Measurements from ENCODE around the gene NAV3.
"Not testable (repeated sequence)": the region's sequence is repeated elsewhere in the genome, so short reads cannot be mapped to it uniquely, and the experiment has no call there.

The NAV3 gene

DNA sequence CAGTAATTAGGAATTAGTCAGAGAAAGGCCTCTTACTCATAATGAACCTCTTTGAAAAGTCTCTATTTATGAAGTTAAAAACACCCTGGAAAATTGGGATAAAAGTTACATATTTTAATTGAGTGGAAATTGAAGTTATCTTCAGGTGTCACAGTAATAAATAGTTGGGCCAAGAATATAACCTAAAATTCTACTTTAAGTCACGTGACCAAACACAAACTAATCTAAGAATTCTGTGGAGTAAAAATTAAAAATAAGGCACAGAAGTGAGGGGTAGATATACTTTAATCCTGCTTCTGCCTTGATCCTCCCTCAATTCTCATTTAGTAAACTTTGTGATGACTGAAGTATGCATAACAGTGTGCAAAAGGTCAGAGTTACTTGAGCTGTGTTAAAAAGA is 226.4 kb downstream of the NAV3 start:
- no peak for DNase-seq

DNA sequence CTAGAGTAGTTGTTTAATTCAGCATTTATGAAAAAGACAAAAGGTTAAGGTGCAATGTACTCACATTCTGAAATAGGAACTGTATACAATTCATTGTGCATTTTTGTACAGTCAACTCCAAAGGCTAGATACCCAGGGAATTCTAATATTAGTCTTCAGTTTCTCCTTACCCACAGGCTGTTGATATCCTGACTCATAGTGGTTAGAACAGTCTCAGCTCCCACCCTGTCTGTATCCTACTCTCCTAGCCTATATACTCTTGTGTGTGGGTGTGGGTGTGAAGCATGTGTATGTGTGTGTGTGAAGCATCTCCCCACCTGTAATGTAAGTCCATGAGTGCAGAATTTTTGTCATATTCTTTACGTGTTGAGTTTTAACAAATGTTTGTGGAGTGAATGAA is 229.5 kb downstream of the NAV3 start:
- DNase-seq: no peak

DNA sequence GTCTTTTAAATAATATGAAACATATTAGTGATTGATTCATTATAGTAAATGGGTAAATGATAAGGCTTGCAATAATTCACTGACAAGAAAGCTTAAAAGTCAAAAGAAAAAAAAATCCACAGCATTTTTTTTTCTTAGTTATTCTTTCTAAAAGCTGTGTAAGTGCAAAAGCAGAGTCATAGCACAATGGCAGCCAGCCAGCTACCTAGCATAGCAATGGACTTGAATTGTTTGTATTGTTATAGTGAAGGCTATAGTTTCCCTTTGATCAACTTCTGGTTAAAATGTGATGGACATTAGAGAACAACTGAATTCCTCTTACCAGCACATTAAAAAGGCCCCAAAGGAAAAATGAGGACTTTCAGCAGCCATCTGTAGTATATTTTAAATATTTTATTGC is 232.1 kb downstream of the NAV3 start:
- no peak for DNase-seq

- DNase-seq: no peak
Observed at GRCh38 chr12:78081590-78082314, 251.1 kb downstream of the NAV3 start.

- no peak for DNase-seq
Observed at GRCh38 chr12:78085542-78086182, 255.0 kb downstream of the NAV3 start.

DNA sequence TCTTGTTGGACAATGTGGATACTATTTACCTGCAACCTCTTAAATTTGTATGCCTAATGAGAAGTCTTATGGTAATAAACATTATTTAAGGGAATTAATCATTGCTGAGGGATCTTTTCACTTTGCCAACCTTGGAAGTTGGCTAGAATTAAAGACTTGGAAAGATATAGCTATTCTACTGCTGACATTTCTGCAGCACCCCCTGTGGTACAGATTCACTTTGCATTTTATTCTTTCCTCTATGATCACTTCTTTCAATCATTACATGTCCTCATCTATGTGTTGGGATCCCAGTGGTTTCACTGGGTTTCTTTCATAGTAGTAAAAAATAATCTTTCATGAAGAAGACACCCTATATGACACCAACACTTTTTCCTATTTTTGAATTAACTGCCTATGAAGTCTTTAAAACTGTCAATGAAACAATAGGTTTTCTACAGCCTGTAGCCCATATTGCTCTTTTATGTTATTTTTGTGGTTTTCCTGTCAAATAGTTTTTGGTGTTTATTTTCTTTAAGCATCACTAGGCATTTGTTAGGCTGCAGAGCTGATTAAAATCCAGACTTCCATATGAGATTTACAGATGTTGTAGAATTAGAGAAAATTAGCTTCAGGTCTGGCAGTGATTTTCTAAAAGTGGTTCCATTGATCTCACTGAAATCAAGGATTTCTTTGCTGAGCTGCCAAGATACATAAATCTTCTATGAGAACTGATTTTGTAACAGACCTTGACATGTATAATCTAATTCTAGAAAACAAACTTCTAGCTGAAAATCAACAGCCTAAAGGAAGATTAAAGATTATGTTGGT is 256.1 kb downstream of the NAV3 start:
- no peak for DNase-seq

GRCh38 chr12:78087363-78087675 is 256.6 kb downstream of the NAV3 start:
- DNase-seq: no peak

DNA sequence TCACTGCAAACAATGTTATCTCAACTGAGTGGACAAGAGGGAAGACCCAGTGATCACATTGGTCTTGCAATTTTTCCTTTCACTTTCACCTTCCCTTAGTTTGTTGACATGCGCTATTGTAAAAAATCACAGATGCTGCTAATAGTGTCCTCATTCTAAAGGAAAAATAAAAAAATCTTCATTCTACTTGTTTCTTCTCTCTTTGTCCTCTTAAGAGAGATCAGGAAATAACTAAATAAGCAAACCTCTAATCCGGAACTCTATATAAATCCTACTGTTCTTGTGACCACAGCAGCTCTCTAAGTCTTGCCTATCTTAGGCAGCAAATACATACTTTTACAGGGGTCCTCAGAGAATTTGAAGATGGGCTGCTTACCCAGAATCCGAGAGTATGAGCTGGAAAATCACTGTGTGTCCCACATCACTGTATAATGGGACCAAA is 257.7 kb downstream of the NAV3 start:
- no peak for DNase-seq

DNA sequence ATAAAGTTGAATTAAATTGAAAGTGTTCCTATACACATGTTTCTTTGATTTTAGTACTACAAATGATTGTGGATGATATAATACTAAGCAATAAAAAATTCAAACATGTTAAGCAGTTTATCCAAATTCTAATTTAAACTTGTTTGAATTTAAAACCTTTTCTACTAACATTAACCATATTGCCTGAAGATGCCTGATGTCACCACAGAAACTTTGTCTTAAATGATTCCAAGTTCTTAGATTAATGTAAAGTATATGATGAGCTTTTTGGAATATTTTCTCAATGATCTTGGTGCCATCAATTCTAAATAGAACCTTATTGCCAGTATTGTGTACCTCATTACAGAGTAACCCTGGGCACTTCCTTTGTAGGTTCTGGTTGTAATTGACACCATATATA is 259.6 kb downstream of the NAV3 start:
- DNase-seq: no peak

DNA sequence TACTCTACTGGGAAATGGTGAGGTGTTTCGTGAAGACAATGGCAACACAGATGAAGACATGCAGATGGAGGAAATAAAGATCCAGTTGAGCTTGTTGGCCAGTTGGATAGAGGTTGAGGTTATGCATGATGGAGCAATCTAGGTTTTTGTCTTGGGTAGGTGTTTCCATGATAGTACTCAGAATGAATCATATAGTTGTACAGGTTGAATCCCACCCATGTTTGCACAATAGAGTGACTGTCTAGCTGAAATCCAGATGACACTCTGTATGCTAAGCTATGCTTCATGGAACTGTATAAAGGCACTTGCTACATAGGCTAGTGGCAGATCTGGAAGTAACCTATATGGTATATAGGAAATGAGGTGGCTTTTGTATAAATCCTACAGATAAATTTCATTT is 264.9 kb downstream of the NAV3 start:
- no peak for DNase-seq

- no peak for DNase-seq
Observed at GRCh38 chr12:78096909-78097597, 266.4 kb downstream of the NAV3 start.

DNA sequence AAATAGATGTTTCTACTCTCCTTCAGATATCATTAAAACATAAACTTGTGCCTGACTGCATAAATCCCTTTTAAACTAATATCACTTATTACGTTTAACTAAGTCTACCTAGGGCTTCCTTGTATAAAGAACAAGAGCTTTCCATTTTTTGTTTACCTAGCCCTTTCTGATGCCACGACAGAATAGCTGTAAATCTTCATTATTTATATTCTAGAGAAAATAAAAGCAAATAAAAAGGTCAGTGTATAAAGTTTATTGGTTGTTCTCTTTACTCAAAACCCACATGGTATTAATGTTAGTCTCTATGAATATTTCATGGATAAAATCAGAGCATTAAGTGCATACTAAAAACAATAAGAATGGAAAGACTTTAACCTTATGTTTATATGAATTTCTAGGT is 269.1 kb downstream of the NAV3 start:
- DNase-seq: no peak

GRCh38 chr12:78101113-78101876 is 270.6 kb downstream of the NAV3 start:
- DNase-seq: no peak

DNA sequence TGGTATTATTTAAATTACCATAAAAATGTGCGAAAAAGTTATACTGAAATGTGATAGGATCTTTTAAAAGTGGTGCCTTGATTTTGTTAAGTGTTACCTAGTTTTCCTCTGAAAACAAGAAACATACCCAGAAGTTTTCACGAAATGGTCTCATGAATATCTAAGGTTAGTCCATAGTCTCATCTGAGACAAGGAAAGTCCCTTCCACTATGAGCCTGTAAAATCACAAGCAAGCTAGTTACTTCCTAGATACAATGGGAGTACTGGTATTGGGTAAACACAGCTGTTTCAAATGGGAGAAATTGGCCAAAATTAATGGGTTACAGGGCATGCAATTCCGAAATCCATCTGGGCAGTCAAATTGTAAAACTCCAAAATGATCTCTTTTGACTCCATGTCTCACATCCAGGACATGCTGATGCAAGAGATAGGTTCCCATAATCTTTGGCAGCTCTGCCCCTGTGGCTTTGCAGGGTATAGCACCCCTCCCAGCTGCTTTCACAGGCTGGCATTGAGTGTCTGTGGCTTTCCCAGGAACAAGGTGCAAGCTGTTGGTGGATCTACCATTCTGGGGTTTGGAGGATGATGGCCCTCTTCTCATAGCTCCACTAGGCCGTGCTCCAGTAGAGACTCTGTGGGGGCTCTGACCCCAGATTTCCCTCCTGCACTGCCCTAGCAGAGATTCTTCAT is 271.4 kb downstream of the NAV3 start:
- DNase-seq: no peak

GRCh38 chr12:78102801-78103200 is 272.1 kb downstream of the NAV3 start:
- DNase-seq: not testable (repeated sequence)

DNA sequence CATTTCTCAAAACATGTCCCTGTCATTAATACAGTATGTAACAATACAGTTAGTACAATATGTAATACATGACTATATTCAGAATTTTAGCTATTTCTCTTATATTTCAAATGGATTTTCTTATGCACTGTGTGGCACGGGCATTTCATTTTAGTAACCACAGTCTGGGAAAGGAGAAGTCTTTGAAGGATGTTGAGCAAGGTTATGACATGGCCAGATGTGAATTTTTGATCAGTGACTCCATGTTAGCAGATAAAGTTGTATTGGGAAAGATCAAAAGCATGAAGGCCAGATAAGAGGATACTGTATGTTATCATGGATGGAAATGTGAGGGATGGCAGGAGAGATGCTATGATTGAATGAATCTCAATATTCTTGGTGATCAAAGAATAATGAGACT is 285.2 kb downstream of the NAV3 start:
- DNase-seq: no peak

- no peak for DNase-seq
Observed at GRCh38 chr12:78118036-78118435, 287.3 kb downstream of the NAV3 start.

GRCh38 chr12:78118486-78118885 is 287.8 kb downstream of the NAV3 start:
- DNase-seq: no peak

GRCh38 chr12:78119351-78119918 is 288.7 kb downstream of the NAV3 start:
- DNase-seq: no peak

- no peak for DNase-seq
Observed at GRCh38 chr12:78120306-78120705, 289.6 kb downstream of the NAV3 start.

- DNase-seq: no peak
Observed at GRCh38 chr12:78120866-78121560, 290.3 kb downstream of the NAV3 start.
